ENCODE results near the gene NPAS3.

The NPAS3 gene

DNA sequence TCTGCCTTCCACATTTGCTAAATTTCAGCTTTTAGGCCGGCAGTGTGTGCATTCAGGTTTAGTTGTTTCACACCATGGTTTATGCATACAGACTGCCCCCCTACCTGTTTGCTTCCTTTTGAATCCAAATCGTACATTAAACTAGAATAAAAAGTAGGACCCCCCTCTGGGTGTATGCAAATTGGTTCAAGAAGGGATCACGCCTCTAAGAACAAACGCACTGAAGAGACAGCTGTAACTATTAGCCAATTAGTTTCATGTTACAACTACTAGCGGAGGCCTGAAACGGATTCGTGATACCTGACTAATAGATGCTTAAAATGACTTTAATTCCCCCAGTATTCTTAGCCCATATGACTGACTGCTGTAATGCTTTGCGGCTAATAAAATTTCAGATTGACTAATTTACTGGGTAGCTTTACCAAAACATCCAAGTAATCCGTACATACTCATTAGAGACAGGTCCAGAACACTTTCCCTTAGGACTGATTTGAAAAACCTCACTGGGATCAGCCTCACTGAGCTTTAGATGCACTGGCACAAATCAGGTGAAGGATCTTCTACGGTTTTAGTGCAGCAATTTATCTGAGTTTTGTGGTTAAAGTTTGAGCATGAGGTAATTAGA lies 411.8 kb downstream of the NPAS3 start:
- TF ChIP-seq, protein P1, sequence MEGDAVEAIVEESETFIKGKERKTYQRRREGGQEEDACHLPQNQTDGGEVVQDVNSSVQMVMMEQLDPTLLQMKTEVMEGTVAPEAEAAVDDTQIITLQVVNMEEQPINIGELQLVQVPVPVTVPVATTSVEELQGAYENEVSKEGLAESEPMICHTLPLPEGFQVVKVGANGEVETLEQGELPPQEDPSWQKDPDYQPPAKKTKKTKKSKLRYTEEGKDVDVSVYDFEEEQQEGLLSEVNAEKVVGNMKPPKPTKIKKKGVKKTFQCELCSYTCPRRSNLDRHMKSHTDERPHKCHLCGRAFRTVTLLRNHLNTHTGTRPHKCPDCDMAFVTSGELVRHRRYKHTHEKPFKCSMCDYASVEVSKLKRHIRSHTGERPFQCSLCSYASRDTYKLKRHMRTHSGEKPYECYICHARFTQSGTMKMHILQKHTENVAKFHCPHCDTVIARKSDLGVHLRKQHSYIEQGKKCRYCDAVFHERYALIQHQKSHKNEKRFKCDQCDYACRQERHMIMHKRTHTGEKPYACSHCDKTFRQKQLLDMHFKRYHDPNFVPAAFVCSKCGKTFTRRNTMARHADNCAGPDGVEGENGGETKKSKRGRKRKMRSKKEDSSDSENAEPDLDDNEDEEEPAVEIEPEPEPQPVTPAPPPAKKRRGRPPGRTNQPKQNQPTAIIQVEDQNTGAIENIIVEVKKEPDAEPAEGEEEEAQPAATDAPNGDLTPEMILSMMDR (IDR thresholded peaks at IDR 0.05; ENCODE audit: low read depth, low read length, missing control alignments), result no peak
- DNase-seq (ENCODE audit: low read depth), result no peak
- no peak overlapping the region for H3K4me3 ChIP-seq (ENCODE audit: low read depth, low read length)

DNA sequence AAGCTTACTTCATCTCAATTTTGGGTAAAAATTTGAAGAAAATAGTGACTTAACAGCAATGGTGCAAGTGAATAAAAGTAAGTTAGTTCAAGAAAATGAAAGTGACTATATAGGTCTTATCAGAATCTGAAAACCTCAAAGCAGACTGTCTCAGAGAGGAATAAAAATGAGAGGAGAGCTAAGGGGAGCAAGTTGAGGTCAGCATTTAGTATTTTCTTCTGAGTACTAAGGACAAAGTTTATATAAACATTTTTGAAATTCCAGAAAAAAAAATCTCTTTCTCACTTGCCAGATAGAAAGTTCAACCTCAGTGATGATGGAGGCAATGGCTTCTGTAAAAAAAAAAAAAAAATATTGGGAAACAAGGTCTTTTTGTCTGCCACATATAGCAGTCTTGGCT lies 414.1 kb downstream of the NPAS3 start:
- DNase-seq (ENCODE audit: low read depth), result no peak
- no peak overlapping the region for H3K4me3 ChIP-seq (ENCODE audit: low read depth, low read length)
- TF ChIP-seq, protein P1 (IDR thresholded peaks at IDR 0.05; ENCODE audit: low read depth, low read length, missing control alignments), result no peak

DNA sequence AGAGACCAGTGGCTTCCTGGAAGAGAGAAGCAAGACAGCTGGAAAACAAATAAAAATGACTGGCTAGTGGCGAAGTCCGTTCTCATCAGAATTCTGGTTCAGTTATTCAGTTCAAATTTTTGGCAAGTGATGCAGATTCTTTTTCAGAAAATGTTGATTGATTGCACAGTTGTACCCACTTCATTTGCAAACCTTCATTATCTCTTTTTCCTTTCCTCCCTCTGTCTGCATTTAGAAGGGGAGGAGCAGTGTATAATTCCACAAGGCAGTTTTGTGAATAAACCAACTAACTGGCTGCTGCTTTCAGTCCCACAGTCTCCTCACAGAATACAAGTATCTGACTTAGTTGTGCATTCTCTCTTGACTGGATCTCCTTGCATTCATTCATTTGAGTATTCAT lies 417.5 kb downstream of the NPAS3 start:
- DNase-seq (ENCODE audit: low read depth), result no peak
- TF ChIP-seq, protein P1 (IDR thresholded peaks at IDR 0.05; ENCODE audit: low read depth, low read length, missing control alignments), result no peak
- H3K4me3 ChIP-seq (ENCODE audit: low read depth, low read length), result no peak overlapping the region

DNA sequence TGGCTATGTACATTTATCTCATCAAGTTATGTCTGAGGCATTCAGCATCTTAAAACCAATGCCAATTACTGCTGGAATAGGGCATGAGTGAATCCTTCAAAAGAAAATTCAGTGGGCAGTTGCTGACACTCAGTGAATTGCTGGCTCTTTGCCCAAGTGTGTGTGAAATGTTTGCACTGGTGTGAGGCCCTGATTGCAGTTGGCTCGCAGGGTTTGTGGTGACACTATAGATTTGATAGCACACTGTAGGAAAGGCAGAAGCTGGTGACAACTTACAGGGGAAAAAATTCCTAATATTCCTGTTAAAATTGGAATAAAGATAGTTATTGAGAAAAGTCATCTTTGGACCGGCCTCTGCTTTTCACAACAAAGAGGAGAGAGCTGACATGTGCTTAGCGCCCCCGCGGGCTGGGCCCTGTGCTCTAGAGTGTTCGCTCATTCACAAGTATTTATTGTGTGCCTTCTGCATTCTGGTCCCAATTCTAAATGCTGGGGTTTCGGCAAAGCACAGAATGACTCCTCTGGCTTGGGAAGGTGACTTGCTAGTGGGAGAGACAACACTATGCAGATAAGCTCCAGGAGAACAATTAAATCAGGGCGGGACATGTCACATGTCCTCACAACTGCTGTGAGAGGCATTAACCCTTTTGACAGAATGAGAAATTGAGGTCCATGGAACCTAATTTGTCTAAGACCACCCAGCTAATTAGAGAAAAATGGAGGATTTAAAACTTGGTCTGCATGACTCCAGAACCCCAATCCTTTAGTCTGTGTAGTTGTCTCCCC lies 418.7 kb downstream of the NPAS3 start:
- TF ChIP-seq, protein P1 (IDR thresholded peaks at IDR 0.05; ENCODE audit: low read depth, low read length, missing control alignments), result no peak
- H3K4me3 ChIP-seq (ENCODE audit: low read depth, low read length), result no peak overlapping the region
- no peak for DNase-seq (ENCODE audit: low read depth)

DNA sequence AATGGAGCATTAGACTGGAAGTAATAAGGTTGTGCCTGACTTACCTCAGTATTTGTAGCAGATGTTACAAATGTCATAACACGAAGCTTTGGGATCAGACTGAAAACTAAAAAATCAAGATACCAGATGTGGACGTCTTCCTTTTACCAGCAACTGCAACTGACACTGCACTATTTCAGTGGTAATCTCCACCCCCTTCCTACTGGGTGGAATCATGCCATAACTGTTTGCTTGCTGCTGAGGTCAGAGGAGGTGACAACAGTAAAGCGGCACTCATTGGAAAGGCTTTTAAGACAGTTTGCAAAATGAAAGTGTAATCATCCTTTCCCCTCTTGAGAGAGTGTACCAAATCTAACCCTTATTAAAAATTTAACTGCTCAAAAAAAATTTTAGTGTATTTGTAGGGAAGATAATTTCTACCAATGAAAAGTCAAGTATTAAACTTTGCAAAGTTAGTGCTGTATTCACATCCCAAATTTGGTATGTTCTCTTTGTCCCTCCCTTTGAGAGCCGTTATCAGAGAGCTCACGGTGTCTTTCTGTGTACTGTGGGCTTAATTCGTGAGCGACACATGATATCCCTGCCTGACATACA lies 420.7 kb downstream of the NPAS3 start:
- H3K4me3 ChIP-seq (ENCODE audit: low read depth, low read length), result no peak overlapping the region
- TF ChIP-seq, protein P1 (IDR thresholded peaks at IDR 0.05; ENCODE audit: low read depth, low read length, missing control alignments), result no peak
- DNase-seq (ENCODE audit: low read depth), result no peak

DNA sequence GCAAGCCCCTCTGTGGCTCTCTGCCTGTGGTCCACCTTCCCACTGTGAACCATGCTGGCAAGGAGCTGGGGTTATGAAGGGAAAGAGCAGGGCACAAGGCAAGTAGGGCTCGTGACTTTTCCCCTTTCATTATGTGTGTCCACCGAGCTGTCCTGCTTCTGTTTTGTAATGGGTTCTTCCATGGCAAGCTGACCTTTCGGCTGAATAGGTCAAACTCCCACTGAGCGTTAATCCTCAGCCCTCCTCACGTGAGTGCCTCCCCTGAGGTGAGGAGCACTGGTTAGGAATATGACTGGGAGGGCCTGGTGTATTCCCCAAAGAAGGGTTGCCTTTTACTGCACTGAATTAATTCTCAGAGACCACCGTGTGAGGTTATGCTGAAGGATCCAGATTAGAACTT lies 424.3 kb downstream of the NPAS3 start:
- TF ChIP-seq, protein P1 (IDR thresholded peaks at IDR 0.05; ENCODE audit: low read depth, low read length, missing control alignments), result no peak
- no peak for DNase-seq (ENCODE audit: low read depth)

More for the DNA sequence above, 424.3 kb downstream of the NPAS3 start:
- H3K4me3 ChIP-seq (ENCODE audit: low read depth, low read length), result no peak overlapping the region
